Stimulated activated naive B cell treated with anti-CD40 and anti-IgM and Interleukin-4, amounts not matched to agents 10 μg/mL and 1 μg/mL and 100 μg/mL, for 72 hours (primary cell): ENCODE results near the gene ERICH2.

Experiments used
- ATAC-seq, 2 donors: fragments of 150-1000 bp; cut with Tn5 transposase; replicated peaks; 2 replicates each; pipeline ENCODE4 v1.10.0; 2021; ENCODE audit warnings: moderate library complexity in 1 of 2
- DNase-seq: peaks from one replicate; pipeline ENCODE4 v3.0.0; 2021
- H3K27ac Mint-ChIP-seq: one replicate; pipeline ENCODE4 v1.8.0; 2022; ENCODE audit warnings: mild to moderate bottlenecking, mixed read lengths
- H3K27me3 Mint-ChIP-seq, 2 donors: one replicate each; pipeline ENCODE4 v1.8.0; 2022; ENCODE audit warnings: mixed read lengths in 2 of 2
- H3K36me3 Mint-ChIP-seq, 2 donors: one replicate each; pipeline ENCODE4 v1.8.0; 2022; ENCODE audit warnings: mixed read lengths in 2 of 2, mild to moderate bottlenecking in 1 of 2
- H3K4me1 Mint-ChIP-seq, 2 donors: one replicate each; pipeline ENCODE4 v1.8.0; 2022; ENCODE audit warnings: mixed read lengths in 2 of 2, mild to moderate bottlenecking in 1 of 2
- H3K4me3 Mint-ChIP-seq, 2 donors: one replicate each; pipeline ENCODE4 v1.8.0; 2022; ENCODE audit warnings: mild to moderate bottlenecking in 2 of 2, mixed read lengths in 2 of 2, moderate library complexity in 1 of 2
- H3K9me3 Mint-ChIP-seq, 2 donors: one replicate each; pipeline ENCODE4 v1.8.0; 2022; ENCODE audit warnings: mixed read lengths in 2 of 2, mild to moderate bottlenecking in 1 of 2

ERICH2 gene

GRCh38 chr2:170778900-170779299 lies 8.7 kb downstream of the ERICH2 start:
- peaks cover 11 to 22% of the 10 kb centered on the region in 2 donors for H3K27me3 Mint-ChIP-seq
- H3K9me3 Mint-ChIP-seq: no peaks in the 10 kb centered on the region
- no peak overlapping the region for H3K27ac Mint-ChIP-seq
- no peaks in the 10 kb centered on the region for H3K4me1 Mint-ChIP-seq
- H3K36me3 Mint-ChIP-seq: no peaks in the 10 kb centered on the region
- ATAC-seq: no peak
- no peak overlapping the region for H3K4me3 Mint-ChIP-seq
- DNase-seq: no peak

- H3K4me3 Mint-ChIP-seq: no peak overlapping the region
- H3K27me3 Mint-ChIP-seq: peaks cover 12 to 26% of the 10 kb centered on the region in 2 donors
- H3K36me3 Mint-ChIP-seq: no peaks in the 10 kb centered on the region
- DNase-seq: no peak
- H3K27ac Mint-ChIP-seq: no peak overlapping the region
- no peaks in the 10 kb centered on the region for H3K9me3 Mint-ChIP-seq
- H3K4me1 Mint-ChIP-seq: no peaks in the 10 kb centered on the region
- ATAC-seq: no peak
Measured at GRCh38 chr2:170779304-170779703, 9.1 kb downstream of the ERICH2 start.

- no peaks in the 10 kb centered on the region for H3K36me3 Mint-ChIP-seq
- DNase-seq: no peak
- H3K27ac Mint-ChIP-seq: no peak overlapping the region
- H3K4me1 Mint-ChIP-seq: no peaks in the 10 kb centered on the region
- ATAC-seq: no peak
- H3K4me3 Mint-ChIP-seq: no peak overlapping the region
- H3K9me3 Mint-ChIP-seq: no peaks in the 10 kb centered on the region
- peaks cover 12 to 24% of the 10 kb centered on the region in 2 donors for H3K27me3 Mint-ChIP-seq
Measured at GRCh38 chr2:170782673-170783072, 12.5 kb downstream of the ERICH2 start.

- H3K27ac Mint-ChIP-seq: no peak overlapping the region
- no peak overlapping the region for H3K4me3 Mint-ChIP-seq
- H3K36me3 Mint-ChIP-seq: no peaks in the 10 kb centered on the region
- H3K27me3 Mint-ChIP-seq: peaks cover 12 to 24% of the 10 kb centered on the region in 2 donors
- DNase-seq (no peak), ATAC-seq (no peak)
- no peaks in the 10 kb centered on the region for H3K4me1 Mint-ChIP-seq
- H3K9me3 Mint-ChIP-seq: no peaks in the 10 kb centered on the region
Measured at GRCh38 chr2:170783549-170783948, 13.4 kb downstream of the ERICH2 start.

- Mint-ChIP-seq H3K4me3 (no peak overlapping the region), H3K36me3 (no peaks in the 10 kb centered on the region), H3K27me3 (peaks cover 16 to 28% of the 10 kb centered on the region in 2 donors), H3K9me3 (no peaks in the 10 kb centered on the region), H3K4me1 (no peaks in the 10 kb centered on the region), H3K27ac (no peak overlapping the region)
- no peak for DNase-seq
- ATAC-seq: no peak
Measured at GRCh38 chr2:170798996-170799395, 28.8 kb downstream of the ERICH2 start.

GRCh38 chr2:170806548-170806947 lies 36.4 kb downstream of the ERICH2 start:
- Mint-ChIP-seq H3K4me3 (no peak overlapping the region), H3K27me3 (peaks cover 18 to 22% of the 10 kb centered on the region in 2 donors), H3K36me3 (no peaks in the 10 kb centered on the region), H3K9me3 (no peaks in the 10 kb centered on the region), H3K27ac (no peak overlapping the region), H3K4me1 (no peaks in the 10 kb centered on the region)
- ATAC-seq (no peak), DNase-seq (no peak)

- H3K4me3 Mint-ChIP-seq: no peak overlapping the region
- DNase-seq (no peak), ATAC-seq (peak in 1 of 2 donors; percentile 20)
- peaks cover 64 to 72% of the 10 kb centered on the region in 2 donors for H3K27me3 Mint-ChIP-seq
- no peaks in the 10 kb centered on the region for H3K9me3 Mint-ChIP-seq
- H3K27ac Mint-ChIP-seq: peak overlapping the region; percentile 51
- no peaks in the 10 kb centered on the region for H3K36me3 Mint-ChIP-seq
- H3K4me1 Mint-ChIP-seq: peaks cover 27 to 44% of the 10 kb centered on the region in 2 donors
Measured at GRCh38 chr2:170812710-170813600, 42.8 kb downstream of the ERICH2 start.

GRCh38 chr2:170813611-170814532 lies 43.7 kb downstream of the ERICH2 start:
- Mint-ChIP-seq H3K4me3 (peak overlapping the region in 1 of 2 donors; percentile 27), H3K9me3 (no peaks in the 10 kb centered on the region), H3K27me3 (peaks cover 66 to 77% of the 10 kb centered on the region in 2 donors), H3K27ac (peak overlapping the region; percentile 67), H3K36me3 (peaks cover 0 to 5% of the 10 kb centered on the region in 2 donors), H3K4me1 (peaks cover 33 to 53% of the 10 kb centered on the region in 2 donors)
- no peak for ATAC-seq
- no peak for DNase-seq

- Mint-ChIP-seq H3K4me3 (peak overlapping the region in 1 of 2 donors; percentile 41), H3K9me3 (no peaks in the 10 kb centered on the region), H3K27ac (peak overlapping the region; percentile 37), H3K36me3 (peaks cover 0 to 5% of the 10 kb centered on the region in 2 donors), H3K27me3 (peaks cover 62 to 77% of the 10 kb centered on the region in 2 donors), H3K4me1 (peaks cover 34 to 59% of the 10 kb centered on the region in 2 donors)
- no peak for DNase-seq
- ATAC-seq: no peak
Measured at GRCh38 chr2:170814533-170815230, 44.5 kb downstream of the ERICH2 start.

- no peak for DNase-seq
- Mint-ChIP-seq H3K4me3 (peak overlapping the region; percentile 74 to 82), H3K4me1 (peaks cover 35 to 64% of the 10 kb centered on the region in 2 donors), H3K36me3 (peaks cover 0 to 5% of the 10 kb centered on the region in 2 donors), H3K9me3 (no peaks in the 10 kb centered on the region), H3K27ac (peak overlapping the region; percentile 93), H3K27me3 (peaks cover 63 to 77% of the 10 kb centered on the region in 2 donors)
- ATAC-seq: no peak
Measured at GRCh38 chr2:170815311-170815710, 45.1 kb downstream of the ERICH2 start.

- Mint-ChIP-seq H3K9me3 (peaks cover 0 to 2% of the 10 kb centered on the region in 2 donors), H3K36me3 (peaks cover 4 to 11% of the 10 kb centered on the region in 2 donors), H3K4me3 (peak overlapping the region; percentile 74 to 82), H3K4me1 (peaks cover 41 to 70% of the 10 kb centered on the region in 2 donors), H3K27ac (peak overlapping the region; percentile 93), H3K27me3 (peaks cover 69 to 80% of the 10 kb centered on the region in 2 donors)
- peak; percentile 49 to 63 for ATAC-seq
- DNase-seq: peak; percentile 44
Measured at GRCh38 chr2:170815746-170816503, 45.7 kb downstream of the ERICH2 start.

GRCh38 chr2:170816504-170817092 lies 46.4 kb downstream of the ERICH2 start, which contains the start of gene GAD1:
GAD1 (plus strand) TSS chr2:170816887; CDS start chr2:170818592, 1,705 bp downstream.
- H3K36me3 Mint-ChIP-seq: peaks cover 5 to 11% of the 10 kb centered on the region in 2 donors
- peak; percentile 63 for DNase-seq

More at GRCh38 chr2:170816504-170817092, 46.4 kb downstream of the ERICH2 start, which contains the start of gene GAD1:
- Mint-ChIP-seq H3K9me3 (peaks cover 0 to 2% of the 10 kb centered on the region in 2 donors), H3K4me1 (peaks cover 47 to 76% of the 10 kb centered on the region in 2 donors), H3K27me3 (peaks cover 71 to 87% of the 10 kb centered on the region in 2 donors), H3K27ac (peak within 1 kb of the TSS; percentile 93), H3K4me3 (peak within 1 kb of the TSS; percentile 75 to 82)
- ATAC-seq: peak; percentile 77 to 84
